Measurements from ENCODE around the gene MST1.

MST1 gene

GRCh38 chr3:49639551-49639950 lies 49.7 kb downstream of the MST1 start:
- TF ChIP-seq CTCF (IDR thresholded peaks at IDR 0.05) = no peak

GRCh38 chr3:49638445-49638844 lies 50.8 kb downstream of the MST1 start:
- TF ChIP-seq CTCF (IDR thresholded peaks at IDR 0.05) = no peak

- no peak for TF ChIP-seq CTCF (IDR thresholded peaks at IDR 0.05)
Observed at GRCh38 chr3:49636883-49637609, 52.2 kb downstream of the MST1 start.

- no peak for TF ChIP-seq CTCF (IDR thresholded peaks at IDR 0.05)
Observed at GRCh38 chr3:49634736-49635135, 54.5 kb downstream of the MST1 start.
